ENCODE data around the gene TSPYL2.

Gene TSPYL2

GRCh38 chrX:53072418-53073114, 9.6 kb upstream of the TSPYL2 start:
- TF ChIP-seq GATA1 (IDR thresholded peaks at IDR 0.05; ENCODE audit: low read depth, low read length), result no peak
- no peak for DNase-seq

- TF ChIP-seq POLR2A (IDR thresholded peaks at IDR 0.05; ENCODE audit: low read length) (no peak), GATA1 (IDR thresholded peaks at IDR 0.05; ENCODE audit: low read depth, low read length) (no peak)
- DNase-seq, result no peak
Measured at GRCh38 chrX:53073115-53073586, 9.0 kb upstream of the TSPYL2 start.

- no peak for TF ChIP-seq GATA1 (IDR thresholded peaks at IDR 0.05; ENCODE audit: low read depth, low read length)
- TF ChIP-seq POLR2A (IDR thresholded peaks at IDR 0.05; ENCODE audit: low read length), result no peak
- DNase-seq, result peak; percentile 13 to 20
Measured at GRCh38 chrX:53075011-53075410, 7.2 kb upstream of the TSPYL2 start.

- DNase-seq, result no peak
Measured at GRCh38 chrX:53076671-53077070, 5.5 kb upstream of the TSPYL2 start.

GRCh38 chrX:53077207-53078197, 4.7 kb upstream of the TSPYL2 start:
- DNase-seq, result no peak
- no peak for TF ChIP-seq GATA1 (IDR thresholded peaks at IDR 0.05; ENCODE audit: low read depth, low read length)
- no peak for TF ChIP-seq POLR2A (IDR thresholded peaks at IDR 0.05; ENCODE audit: low read length)

More at GRCh38 chrX:53076671-53077070, 5.5 kb upstream of the TSPYL2 start:
- TF ChIP-seq POLR2A (IDR thresholded peaks at IDR 0.05; ENCODE audit: low read length), result no peak
- no peak for TF ChIP-seq GATA1 (IDR thresholded peaks at IDR 0.05; ENCODE audit: low read depth, low read length)

GRCh38 chrX:53078943-53079342, 3.2 kb upstream of the TSPYL2 start:
- no peak for DNase-seq
- TF ChIP-seq POLR2A (IDR thresholded peaks at IDR 0.05; ENCODE audit: low read length), result no peak
- no peak for TF ChIP-seq GATA1 (IDR thresholded peaks at IDR 0.05; ENCODE audit: low read depth, low read length)

GRCh38 chrX:53080628-53081580, 1.3 kb upstream of the TSPYL2 start:
- DNase-seq, result no peak

GRCh38 chrX:53082773-53083616, 828 bp downstream of the TSPYL2 start:
- no peak for DNase-seq
- TF ChIP-seq GATA1 (IDR thresholded peaks at IDR 0.05; ENCODE audit: low read depth, low read length), result no peak
- TF ChIP-seq POLR2A (IDR thresholded peaks at IDR 0.05; ENCODE audit: low read length), result no peak

More at GRCh38 chrX:53080628-53081580, 1.3 kb upstream of the TSPYL2 start:
- no peak for TF ChIP-seq POLR2A (IDR thresholded peaks at IDR 0.05; ENCODE audit: low read length)
- no peak for TF ChIP-seq GATA1 (IDR thresholded peaks at IDR 0.05; ENCODE audit: low read depth, low read length)

- no peak for DNase-seq
- TF ChIP-seq POLR2A (IDR thresholded peaks at IDR 0.05; ENCODE audit: low read length) (no peak), GATA1 (IDR thresholded peaks at IDR 0.05; ENCODE audit: low read depth, low read length) (no peak)
Measured at GRCh38 chrX:53084043-53084570, 1.9 kb downstream of the TSPYL2 start.

- no peak for DNase-seq
- no peak for TF ChIP-seq POLR2A (IDR thresholded peaks at IDR 0.05; ENCODE audit: low read length)
- no peak for TF ChIP-seq GATA1 (IDR thresholded peaks at IDR 0.05; ENCODE audit: low read depth, low read length)
Measured at GRCh38 chrX:53084863-53085262, 2.7 kb downstream of the TSPYL2 start.

GRCh38 chrX:53085661-53086229, 3.6 kb downstream of the TSPYL2 start:
- no peak for DNase-seq
- TF ChIP-seq POLR2A (IDR thresholded peaks at IDR 0.05; ENCODE audit: low read length), result no peak
- no peak for TF ChIP-seq GATA1 (IDR thresholded peaks at IDR 0.05; ENCODE audit: low read depth, low read length)

- no peak for TF ChIP-seq GATA1 (IDR thresholded peaks at IDR 0.05; ENCODE audit: low read depth, low read length)
- no peak for TF ChIP-seq POLR2A (IDR thresholded peaks at IDR 0.05; ENCODE audit: low read length)
- DNase-seq, result no peak
Measured at GRCh38 chrX:53086464-53086863, 4.3 kb downstream of the TSPYL2 start.
